GM19452 (cell line): ENCODE data around the gene NAGK.
"Not testable (repeated sequence)": the region's sequence is repeated elsewhere in the genome, so short reads cannot be mapped to it uniquely, and the experiment has no call there.

Source experiments
- ATAC-seq: cut with Tn5 transposase; IDR thresholded peaks from one replicate; pipeline ENCODE4 v1.9.1; 2021; ENCODE audit not compliant: unreplicated experiment

NAGK gene

DNA sequence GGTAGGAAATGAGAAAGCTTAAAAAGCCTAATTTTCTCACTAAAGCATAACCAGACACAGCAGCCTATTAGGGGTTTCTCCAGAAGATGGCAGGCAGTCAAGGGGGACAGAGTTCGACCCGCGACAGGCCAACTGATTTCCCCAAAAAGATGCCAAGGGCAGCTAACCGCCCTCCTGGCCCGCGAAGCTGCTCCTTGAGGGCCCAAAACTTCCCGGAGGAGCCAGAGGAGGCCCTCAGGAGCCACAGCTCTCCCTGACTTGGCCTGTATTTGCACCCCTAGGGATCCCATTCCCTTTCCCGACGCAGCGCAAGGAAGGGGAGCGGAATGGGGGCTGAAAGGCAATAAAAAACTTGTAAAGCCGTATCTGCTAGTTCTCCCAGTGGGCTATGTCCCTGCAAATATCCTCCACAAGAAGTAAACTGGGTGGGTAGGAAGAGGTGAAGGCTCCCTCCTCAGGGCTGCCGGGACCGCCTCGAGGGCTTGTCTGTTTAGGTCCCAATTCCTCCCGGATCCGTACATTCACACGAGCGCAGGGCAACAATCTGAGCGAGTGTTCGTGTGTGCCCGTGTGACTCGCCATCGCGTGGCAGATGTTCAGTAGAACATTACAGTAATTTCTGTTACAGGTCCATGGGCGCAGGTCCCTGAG lies 756 bp upstream of the NAGK start:
- ATAC-seq, result peak; percentile 1

DNA sequence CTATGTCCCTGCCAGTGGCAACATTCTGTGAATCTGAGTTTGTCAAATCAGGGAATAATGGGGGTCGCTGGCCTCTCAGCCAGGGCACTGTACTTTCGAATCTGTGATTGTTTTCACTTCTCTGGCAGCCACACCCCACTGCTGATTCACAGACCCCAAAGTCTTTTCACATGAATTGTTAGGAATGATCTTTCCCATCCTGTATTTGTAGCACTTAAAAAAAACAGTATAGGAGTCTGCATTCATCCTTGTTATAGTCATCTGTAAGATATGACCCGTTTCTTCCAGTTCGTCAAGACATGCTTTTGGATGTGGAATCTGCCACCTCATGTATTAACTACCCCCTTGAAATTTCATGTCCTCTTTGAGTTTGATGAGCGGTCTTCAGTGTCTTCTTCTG lies 928 bp downstream of the NAGK start:
- ATAC-seq, result no peak

DNA sequence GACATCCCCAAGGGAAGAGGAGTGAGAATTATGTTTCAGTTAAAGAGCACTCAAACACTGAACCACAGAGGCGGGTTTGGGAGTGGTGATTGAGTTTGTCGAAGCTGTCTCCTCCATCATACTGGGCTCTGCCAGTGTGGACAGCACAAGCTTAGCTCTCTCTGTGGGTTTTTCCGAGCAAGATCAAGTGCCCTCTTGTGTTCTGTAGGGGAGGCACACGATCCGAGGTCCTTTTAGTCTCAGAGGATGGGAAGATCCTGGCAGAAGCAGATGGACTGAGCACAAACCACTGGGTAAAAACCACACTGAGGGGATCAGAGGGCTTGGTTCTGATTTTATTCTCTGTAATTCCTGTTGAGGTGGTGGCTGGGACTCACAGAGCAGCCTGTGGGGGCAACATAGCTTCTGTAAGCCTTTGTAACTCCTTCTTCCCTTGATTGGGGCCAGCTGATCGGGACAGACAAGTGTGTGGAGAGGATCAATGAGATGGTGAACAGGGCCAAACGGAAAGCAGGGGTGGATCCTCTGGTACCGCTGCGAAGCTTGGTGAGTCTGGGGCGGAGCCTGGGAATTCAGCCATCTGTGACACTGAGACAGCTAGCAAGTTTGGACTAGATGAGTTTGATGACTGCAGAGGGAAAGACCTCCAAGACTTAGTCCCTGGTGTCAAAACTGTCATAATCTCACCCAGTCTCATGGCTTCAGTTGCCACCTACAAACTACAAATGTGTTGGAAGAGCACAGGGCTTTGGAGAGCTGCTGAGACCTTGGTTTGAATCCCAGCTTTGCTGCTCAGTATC lies 2.0 kb downstream of the NAGK start:
- no peak for ATAC-seq

DNA sequence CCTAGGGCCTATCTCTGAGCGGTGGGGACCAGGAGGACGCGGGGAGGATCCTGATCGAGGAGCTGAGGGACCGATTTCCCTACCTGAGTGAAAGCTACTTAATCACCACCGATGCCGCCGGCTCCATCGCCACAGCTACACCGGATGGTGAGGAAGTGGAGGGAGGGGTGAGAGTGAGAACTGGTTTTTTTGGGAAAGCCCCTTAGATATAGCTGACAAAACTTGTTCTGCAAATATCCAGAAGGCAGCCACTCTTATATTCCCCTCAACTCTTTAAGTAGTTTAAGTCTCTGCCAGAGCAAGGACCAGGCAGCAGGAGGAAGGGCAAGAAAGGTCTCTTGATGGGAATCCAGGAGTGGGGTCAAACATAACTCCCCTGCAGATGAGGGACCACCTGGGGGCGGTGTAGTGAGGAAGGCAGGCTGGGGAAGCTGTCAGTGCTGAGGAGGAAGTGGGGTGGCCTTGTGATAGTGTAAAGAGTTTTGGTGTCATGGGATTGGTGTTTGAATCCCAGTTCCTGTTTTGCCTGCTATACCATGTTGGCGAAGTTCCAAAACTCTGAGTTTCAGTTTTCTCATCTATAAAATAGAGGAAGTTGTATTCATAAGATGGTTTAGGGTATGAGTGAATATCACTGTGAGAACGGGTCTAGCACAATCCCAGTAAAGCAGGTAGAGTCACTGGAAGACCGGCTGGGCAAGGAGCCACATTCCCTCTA lies 3.4 kb downstream of the NAGK start:
- peak; percentile 50 for ATAC-seq

DNA sequence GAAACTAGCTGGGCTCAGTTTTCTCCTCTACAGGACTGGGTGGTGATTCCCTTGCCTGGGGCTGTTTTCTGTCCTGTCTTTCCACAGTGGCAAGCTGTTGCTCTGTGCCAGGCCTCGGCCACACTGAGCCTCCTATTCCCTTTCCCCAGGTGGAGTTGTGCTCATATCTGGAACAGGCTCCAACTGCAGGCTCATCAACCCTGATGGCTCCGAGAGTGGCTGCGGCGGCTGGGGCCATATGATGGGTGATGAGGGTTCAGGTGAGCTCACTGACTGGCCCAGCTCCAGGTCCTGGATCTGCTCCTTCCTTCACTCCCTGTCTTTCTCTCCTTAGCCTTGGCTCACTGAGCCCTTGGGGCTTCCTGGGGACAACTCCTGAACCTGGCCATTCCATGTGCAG lies 4.0 kb downstream of the NAGK start:
- ATAC-seq, result no peak

DNA sequence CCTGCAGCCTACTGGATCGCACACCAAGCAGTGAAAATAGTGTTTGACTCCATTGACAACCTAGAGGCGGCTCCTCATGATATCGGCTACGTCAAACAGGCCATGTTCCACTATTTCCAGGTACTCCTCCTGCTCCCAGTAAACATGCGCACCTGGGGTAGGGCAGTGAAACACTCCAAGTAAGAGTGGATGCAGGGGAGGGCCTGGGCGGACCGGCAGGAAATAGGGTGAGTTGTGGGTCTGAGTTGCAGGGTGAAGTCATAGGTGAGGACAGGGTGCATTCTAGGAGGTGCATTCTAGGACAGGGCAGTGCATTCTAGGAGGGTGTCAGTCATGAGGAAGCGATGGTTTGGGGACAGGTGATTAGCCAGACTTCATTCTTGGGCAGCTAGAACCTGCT lies 5.0 kb downstream of the NAGK start:
- ATAC-seq, result no peak

DNA sequence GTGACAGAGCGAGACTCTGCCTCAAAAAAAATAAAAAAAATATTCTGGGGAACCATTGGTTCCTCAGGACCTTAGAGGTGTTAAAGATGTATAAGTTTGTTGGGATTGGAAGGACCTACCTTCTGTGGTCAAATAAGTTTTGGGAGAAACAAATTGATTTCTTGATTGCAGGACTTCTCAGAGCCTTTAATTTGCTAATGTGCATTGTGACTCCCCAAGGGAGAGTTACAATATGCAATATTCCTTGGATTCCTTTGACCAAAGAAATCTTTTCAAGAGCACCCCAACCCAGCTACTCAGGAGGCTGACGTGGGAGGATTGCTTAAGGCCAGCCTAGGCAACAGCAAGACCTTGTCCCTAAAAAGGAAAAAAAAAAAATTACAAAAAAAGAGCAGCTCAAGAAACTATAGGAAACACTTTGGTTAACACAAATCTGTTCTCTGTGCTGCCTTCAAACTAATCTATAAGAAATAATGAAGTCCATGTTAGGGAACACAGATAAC lies 6.5 kb downstream of the NAGK start:
- ATAC-seq, result no peak

- no peak for ATAC-seq
These were observed 10.2 kb downstream of the NAGK start for GRCh38 chr2:71078624-71079023.

- peak; percentile 74 for ATAC-seq
These were observed 14.2 kb downstream of the NAGK start for GRCh38 chr2:71082402-71083252.

DNA sequence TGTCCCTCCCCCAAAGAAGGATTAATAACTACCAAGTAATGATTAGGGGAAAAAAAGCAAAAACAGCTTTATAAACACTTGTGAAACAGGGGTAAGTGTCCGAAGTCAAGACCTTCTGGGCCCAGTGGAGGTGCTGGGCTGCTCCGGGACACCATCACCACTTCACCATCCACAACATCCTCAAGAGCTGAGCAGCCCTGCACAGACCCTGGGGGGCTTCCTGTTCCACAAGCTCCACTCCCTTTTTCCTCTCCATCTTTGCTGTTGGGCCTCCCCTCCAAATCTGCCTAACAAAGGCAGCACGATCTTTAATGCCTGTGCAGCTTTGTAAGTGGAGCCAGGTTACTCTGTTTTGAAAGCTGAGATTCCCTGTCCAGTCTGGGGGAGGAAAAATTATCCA lies 14.8 kb downstream of the NAGK start:
- not testable (repeated sequence) for ATAC-seq

GRCh38 chr2:71083752-71084312 lies 15.4 kb downstream of the NAGK start:
- not testable (repeated sequence) for ATAC-seq

- ATAC-seq, result not testable (repeated sequence)
These were observed 17.0 kb downstream of the NAGK start for GRCh38 chr2:71085325-71086003.

GRCh38 chr2:71089475-71089874 lies 21.0 kb downstream of the NAGK start:
- ATAC-seq, result not testable (repeated sequence)

DNA sequence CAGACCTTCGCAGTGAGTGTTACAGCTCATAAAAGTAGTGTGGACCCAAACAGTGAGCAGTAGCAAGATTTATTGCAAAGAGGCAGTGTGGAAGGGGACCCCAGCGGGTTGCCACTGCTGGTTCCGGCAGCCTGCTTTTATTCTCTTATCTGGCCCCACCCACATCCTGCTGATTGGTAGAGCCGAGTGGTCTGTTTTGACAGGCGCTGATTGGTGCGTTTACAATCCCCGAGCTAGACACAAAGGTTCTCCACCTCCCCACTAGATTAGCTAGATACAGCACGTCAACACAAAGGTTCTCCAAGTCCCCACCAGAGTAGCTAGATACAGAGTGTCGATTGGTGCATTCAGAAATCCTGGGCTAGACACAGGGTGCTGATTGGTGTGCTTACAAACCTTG lies 23.4 kb downstream of the NAGK start:
- not testable (repeated sequence) for ATAC-seq

DNA sequence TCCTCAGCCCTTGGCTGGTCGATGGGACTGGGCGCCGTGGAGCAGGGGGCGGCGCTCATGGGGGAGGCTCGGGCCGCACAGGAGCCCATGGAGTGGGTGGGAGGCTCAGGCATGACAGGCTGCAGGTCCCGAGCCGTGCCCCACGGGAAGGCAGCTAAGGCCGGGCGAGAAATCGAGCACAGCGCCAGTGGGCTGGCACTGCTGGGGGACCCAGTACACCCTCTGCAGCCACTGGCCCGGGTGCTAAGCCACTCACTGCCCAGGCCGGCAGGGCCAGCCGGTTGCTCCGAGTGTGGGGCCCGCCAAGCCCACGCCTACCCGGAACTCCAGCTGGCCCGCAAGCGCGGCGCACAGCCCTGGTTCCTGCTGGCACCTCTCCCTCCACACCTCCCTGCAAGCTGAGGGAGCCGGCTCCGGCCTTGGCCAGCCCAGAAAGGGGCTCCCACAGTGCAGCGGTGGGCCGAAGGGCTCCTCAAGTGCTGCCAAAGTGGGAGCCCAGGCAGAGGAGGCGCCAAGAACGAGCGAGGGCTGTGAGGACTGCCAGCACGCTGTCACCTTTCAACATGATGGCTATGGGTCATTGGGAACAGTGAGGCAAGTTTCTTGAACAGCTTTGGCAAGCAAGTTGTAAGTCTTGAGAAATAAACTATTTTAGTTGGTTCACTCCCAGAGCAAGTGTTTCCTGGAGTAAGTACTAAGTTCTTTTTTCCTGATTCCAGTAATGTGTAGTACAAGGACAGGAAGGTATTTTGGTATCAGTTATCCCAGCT lies 24.2 kb downstream of the NAGK start:
- not testable (repeated sequence) for ATAC-seq

GRCh38 chr2:71100195-71100964 lies 31.9 kb downstream of the NAGK start:
- ATAC-seq, result no peak

DNA sequence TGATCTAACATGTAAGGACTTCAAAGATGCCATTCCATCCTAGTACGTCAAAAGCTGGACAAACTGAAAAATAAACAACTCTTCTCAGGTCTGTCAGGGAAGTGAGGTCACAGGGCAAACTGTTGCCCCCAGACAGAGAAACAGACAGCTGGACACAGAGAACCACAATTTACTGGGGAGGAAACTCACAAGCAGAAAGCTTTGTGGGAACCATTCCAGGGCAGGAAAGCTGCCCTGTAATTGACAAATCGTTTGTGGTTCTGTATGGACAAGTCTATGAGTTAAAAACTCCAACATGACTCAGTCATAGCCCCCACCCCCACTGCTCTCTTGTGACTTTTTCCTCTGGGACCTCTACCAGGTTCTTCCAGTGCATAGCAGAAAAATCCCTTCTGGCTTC lies 33.2 kb downstream of the NAGK start:
- ATAC-seq, result no peak

DNA sequence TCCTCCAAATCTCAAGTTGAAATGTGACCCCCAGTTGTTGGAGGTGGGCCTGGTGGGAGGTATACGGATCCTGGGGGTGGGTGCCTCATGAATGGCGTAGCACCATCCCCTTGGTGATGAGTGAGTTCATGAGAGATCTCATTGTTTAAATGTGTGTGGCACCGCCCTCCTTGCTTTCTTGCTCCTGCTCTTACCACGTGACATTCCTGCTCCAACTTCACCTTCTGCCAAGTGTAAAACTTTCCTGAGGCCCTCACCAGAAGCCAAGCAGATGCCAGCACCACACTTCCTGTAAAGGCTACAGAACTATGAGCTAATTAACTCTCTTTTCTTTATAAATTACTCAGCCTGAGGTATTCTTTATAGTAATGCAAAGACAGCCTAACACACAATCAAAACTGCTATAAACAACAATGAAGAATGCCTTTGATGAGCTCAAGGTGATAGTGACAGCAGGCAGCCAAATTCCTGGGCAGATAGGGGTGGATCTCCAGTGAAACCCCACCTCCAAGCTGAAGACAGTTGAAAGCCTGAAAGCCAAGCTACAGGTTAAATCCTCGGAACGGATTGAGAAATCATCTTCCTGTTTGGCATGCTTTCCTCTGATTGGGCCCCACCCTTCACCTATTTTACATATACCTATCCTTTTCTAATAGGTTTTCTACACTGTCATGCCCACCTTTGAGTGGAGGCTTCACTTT lies 34.7 kb downstream of the NAGK start:
- ATAC-seq, result no peak
